K562 (cell line): ENCODE data around the gene PCBP2. TPM values are rescaled to one million over a fixed set of nuclear protein-coding genes. Genes with fewer than 3 reads are reported as not detected.

Experiments used
- EP400 ChIP-seq: fragments of 450-650 bp; IDR thresholded peaks from 2 replicates; pipeline ENCODE4 v1.6.1; 2017; ENCODE audit warnings: antibody characterized with exemption, mild to moderate bottlenecking, moderate library complexity
- HNRNPLL ChIP-seq: fragments of 200-400 bp; formaldehyde crosslinking; IDR thresholded peaks from 2 replicates; pipeline ENCODE4 v1.6.1; 2017; ENCODE audit warnings: low read length, low read depth, mild to moderate bottlenecking; ENCODE audit not compliant: poor library complexity, severe bottlenecking
- NR2C1 ChIP-seq, 2 experiments: fragments of 450-650 bp; IDR thresholded peaks; 2 replicates each; pipeline ENCODE4 v1.6.1; 2017; ENCODE audit warnings: mild to moderate bottlenecking in 2 of 2, antibody characterized with exemption in 1 of 2, inconsistent platforms in 1 of 2, missing compliant biosample characterization in 1 of 2, missing genetic modification characterization in 1 of 2
- NR2C2 ChIP-seq, 2 experiments: fragments of 200-800 bp in 1 of 2; sonication (Bioruptor generic) in 1 of 2; sonication (generic) in 1 of 2; formaldehyde crosslinking in 1 of 2; IDR thresholded peaks; 2 replicates each; pipeline versions ENCODE4 v1.6.1 to v1.8.0; 2016 to 2022; ENCODE audit warnings: mild to moderate bottlenecking in 1 of 2, missing compliant biosample characterization in 1 of 2, missing genetic modification characterization in 1 of 2, missing genetic modification reagents in 1 of 2
- PML ChIP-seq: IDR thresholded peaks from 2 replicates; pipeline ENCODE4 v1.6.1; 2012; ENCODE audit warnings: low read length, inconsistent platforms
- POLR2A ChIP-seq: fragments of 450-650 bp; conservative IDR thresholded peaks from 2 replicates; pipeline ENCODE4 v1.6.1; 2016
- POLR2G ChIP-seq: fragments of 200-400 bp; formaldehyde crosslinking; IDR thresholded peaks from 2 replicates; pipeline ENCODE4 v1.6.1; 2017; ENCODE audit warnings: low read depth, mild to moderate bottlenecking, antibody characterized with exemption, low read length, moderate library complexity
- POLR2H ChIP-seq: IDR thresholded peaks from 2 replicates; pipeline ENCODE4 v1.6.1; 2016; ENCODE audit warnings: missing genetic modification characterization, low read depth, mild to moderate bottlenecking, control low read depth, missing compliant biosample characterization, moderate library complexity
- TSC22D4 ChIP-seq: fragments of 450-650 bp; IDR thresholded peaks from 2 replicates; pipeline ENCODE4 v1.6.1; 2016; ENCODE audit warnings: missing genetic modification characterization, missing biosample characterization, control low read depth
- XRCC3 ChIP-seq: fragments of 450-650 bp; IDR thresholded peaks from 2 replicates; pipeline ENCODE4 v1.6.1; 2017; ENCODE audit warnings: mild to moderate bottlenecking, moderate library complexity
- ZNF311 ChIP-seq: fragments of 250-450 bp; sonication (Bioruptor Pico); IDR thresholded peaks from 2 replicates; pipeline ENCODE4 v1.4.0; 2020; ENCODE audit warnings: mild to moderate bottlenecking, moderate library complexity
- polyA plus RNA-seq, 8 experiments: library from polyadenylated mRNA; depleted of rRNA in 4 of 8; stranded (reverse) in 5 of 8; unstranded in 3 of 8; fragments of >200 nt; fragmentation: Nextera tagmentation in 2 of 8; fragmentation: Illumina TruSeq in 1 of 8; extraction: Ambion mirVana in 2 of 8; extraction: Trizol in 1 of 8; gene quantifications; 2 replicates each; pipeline versions ENCODE4 v1.2.1 to v1.2.3, GENCODE V29; 2011 to 2014; ENCODE audit warnings: inconsistent platforms in 1 of 8, missing spikeins in 1 of 8
- total RNA-seq, 7 experiments: library from RNA; depleted of rRNA in 6 of 7; stranded (reverse); fragments of >200 nt in 6 of 7; fragmentation: Illumina TruSeq in 2 of 7; extraction: Trizol in 2 of 7; gene quantifications; 2 replicates each; pipeline versions ENCODE4 v1.2.1 to v1.2.3, GENCODE V29; 2011 to 2021; ENCODE audit warnings: low replicate concordance in 1 of 7
- TF ChIP-seq, protein P1 (sequence below): sonication (generic); formaldehyde crosslinking; IDR thresholded peaks from 2 replicates; pipeline ENCODE4 v1.8.1; 2023; ENCODE audit warnings: mild to moderate bottlenecking, missing genetic modification reagents
- TF ChIP-seq, protein P2 (sequence below): fragments of 250-450 bp; sonication (Bioruptor Pico); IDR thresholded peaks from 2 replicates; pipeline ENCODE4 v1.8.0; 2021; ENCODE audit warnings: moderate library complexity, mild to moderate bottlenecking, inconsistent platforms
- TF ChIP-seq, protein P3 (sequence below): fragments of 200-600 bp; sonication (generic); IDR thresholded peaks from one replicate; pipeline ENCODE4 v1.6.1; 2012; ENCODE audit warnings: mild to moderate bottlenecking, low read depth, low read length, inconsistent platforms

The PCBP2 gene
- total and polyA plus RNA-seq, 9 of the 15 experiments (the other 6 are each of a cell fraction or from before 2014, with no cell fraction given), result 137 to 831 (median 328) TPM

GRCh38 chr12:53481939-53482586 is 30.2 kb downstream of the PCBP2 start (continued):
- TF ChIP-seq, protein P1, sequence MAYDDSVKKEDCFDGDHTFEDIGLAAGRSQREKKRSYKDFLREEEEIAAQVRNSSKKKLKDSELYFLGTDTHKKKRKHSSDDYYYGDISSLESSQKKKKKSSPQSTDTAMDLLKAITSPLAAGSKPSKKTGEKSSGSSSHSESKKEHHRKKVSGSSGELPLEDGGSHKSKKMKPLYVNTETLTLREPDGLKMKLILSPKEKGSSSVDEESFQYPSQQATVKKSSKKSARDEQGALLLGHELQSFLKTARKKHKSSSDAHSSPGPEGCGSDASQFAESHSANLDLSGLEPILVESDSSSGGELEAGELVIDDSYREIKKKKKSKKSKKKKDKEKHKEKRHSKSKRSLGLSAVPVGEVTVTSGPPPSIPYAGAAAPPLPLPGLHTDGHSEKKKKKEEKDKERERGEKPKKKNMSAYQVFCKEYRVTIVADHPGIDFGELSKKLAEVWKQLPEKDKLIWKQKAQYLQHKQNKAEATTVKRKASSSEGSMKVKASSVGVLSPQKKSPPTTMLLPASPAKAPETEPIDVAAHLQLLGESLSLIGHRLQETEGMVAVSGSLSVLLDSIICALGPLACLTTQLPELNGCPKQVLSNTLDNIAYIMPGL (CRISPR knock-in tag), result no peak
- no peak for TF ChIP-seq NR2C1 (IDR thresholded peaks at IDR 0.05)
- no peak for TF ChIP-seq NR2C1 (tag; IDR thresholded peaks at IDR 0.05)
- no peak for TF ChIP-seq XRCC3
- no peak for TF ChIP-seq ZNF311
- peak; percentile 59 for TF ChIP-seq POLR2A
- TF ChIP-seq NR2C2 (CRISPR knock-in tag; IDR thresholded peaks at IDR 0.05), result no peak; the same call in 1 of the 2 replicates
- no peak for TF ChIP-seq NR2C2 (tag; IDR thresholded peaks at IDR 0.05)
- TF ChIP-seq, protein P2, sequence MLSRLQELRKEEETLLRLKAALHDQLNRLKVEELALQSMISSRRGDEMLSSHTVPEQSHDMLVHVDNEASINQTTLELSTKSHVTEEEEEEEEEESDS (CRISPR knock-in tag), result no peak
- TF ChIP-seq TSC22D4 (tag), result no peak
- TF ChIP-seq HNRNPLL, result no peak
- TF ChIP-seq, protein P3, sequence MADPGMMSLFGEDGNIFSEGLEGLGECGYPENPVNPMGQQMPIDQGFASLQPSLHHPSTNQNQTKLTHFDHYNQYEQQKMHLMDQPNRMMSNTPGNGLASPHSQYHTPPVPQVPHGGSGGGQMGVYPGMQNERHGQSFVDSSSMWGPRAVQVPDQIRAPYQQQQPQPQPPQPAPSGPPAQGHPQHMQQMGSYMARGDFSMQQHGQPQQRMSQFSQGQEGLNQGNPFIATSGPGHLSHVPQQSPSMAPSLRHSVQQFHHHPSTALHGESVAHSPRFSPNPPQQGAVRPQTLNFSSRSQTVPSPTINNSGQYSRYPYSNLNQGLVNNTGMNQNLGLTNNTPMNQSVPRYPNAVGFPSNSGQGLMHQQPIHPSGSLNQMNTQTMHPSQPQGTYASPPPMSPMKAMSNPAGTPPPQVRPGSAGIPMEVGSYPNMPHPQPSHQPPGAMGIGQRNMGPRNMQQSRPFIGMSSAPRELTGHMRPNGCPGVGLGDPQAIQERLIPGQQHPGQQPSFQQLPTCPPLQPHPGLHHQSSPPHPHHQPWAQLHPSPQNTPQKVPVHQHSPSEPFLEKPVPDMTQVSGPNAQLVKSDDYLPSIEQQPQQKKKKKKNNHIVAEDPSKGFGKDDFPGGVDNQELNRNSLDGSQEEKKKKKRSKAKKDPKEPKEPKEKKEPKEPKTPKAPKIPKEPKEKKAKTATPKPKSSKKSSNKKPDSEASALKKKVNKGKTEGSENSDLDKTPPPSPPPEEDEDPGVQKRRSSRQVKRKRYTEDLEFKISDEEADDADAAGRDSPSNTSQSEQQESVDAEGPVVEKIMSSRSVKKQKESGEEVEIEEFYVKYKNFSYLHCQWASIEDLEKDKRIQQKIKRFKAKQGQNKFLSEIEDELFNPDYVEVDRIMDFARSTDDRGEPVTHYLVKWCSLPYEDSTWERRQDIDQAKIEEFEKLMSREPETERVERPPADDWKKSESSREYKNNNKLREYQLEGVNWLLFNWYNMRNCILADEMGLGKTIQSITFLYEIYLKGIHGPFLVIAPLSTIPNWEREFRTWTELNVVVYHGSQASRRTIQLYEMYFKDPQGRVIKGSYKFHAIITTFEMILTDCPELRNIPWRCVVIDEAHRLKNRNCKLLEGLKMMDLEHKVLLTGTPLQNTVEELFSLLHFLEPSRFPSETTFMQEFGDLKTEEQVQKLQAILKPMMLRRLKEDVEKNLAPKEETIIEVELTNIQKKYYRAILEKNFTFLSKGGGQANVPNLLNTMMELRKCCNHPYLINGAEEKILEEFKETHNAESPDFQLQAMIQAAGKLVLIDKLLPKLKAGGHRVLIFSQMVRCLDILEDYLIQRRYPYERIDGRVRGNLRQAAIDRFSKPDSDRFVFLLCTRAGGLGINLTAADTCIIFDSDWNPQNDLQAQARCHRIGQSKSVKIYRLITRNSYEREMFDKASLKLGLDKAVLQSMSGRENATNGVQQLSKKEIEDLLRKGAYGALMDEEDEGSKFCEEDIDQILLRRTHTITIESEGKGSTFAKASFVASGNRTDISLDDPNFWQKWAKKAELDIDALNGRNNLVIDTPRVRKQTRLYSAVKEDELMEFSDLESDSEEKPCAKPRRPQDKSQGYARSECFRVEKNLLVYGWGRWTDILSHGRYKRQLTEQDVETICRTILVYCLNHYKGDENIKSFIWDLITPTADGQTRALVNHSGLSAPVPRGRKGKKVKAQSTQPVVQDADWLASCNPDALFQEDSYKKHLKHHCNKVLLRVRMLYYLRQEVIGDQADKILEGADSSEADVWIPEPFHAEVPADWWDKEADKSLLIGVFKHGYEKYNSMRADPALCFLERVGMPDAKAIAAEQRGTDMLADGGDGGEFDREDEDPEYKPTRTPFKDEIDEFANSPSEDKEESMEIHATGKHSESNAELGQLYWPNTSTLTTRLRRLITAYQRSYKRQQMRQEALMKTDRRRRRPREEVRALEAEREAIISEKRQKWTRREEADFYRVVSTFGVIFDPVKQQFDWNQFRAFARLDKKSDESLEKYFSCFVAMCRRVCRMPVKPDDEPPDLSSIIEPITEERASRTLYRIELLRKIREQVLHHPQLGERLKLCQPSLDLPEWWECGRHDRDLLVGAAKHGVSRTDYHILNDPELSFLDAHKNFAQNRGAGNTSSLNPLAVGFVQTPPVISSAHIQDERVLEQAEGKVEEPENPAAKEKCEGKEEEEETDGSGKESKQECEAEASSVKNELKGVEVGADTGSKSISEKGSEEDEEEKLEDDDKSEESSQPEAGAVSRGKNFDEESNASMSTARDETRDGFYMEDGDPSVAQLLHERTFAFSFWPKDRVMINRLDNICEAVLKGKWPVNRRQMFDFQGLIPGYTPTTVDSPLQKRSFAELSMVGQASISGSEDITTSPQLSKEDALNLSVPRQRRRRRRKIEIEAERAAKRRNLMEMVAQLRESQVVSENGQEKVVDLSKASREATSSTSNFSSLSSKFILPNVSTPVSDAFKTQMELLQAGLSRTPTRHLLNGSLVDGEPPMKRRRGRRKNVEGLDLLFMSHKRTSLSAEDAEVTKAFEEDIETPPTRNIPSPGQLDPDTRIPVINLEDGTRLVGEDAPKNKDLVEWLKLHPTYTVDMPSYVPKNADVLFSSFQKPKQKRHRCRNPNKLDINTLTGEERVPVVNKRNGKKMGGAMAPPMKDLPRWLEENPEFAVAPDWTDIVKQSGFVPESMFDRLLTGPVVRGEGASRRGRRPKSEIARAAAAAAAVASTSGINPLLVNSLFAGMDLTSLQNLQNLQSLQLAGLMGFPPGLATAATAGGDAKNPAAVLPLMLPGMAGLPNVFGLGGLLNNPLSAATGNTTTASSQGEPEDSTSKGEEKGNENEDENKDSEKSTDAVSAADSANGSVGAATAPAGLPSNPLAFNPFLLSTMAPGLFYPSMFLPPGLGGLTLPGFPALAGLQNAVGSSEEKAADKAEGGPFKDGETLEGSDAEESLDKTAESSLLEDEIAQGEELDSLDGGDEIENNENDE, result no peak
- TF ChIP-seq PML, result 0 out of 2 replicates have a peak, but pooled peaks have one; percentile 2
- TF ChIP-seq EP400, result no peak
- no peak for TF ChIP-seq POLR2G
- no peak; the same call in 1 of the 2 replicates for TF ChIP-seq POLR2H (tag)
